Skeletal muscle satellite cell (primary cell): ENCODE measurements around the gene SPINT4. TPM values are rescaled to one million over a fixed set of nuclear protein-coding genes. Genes with fewer than 3 reads are reported as not detected.

ENCODE experiments used
- H3K27me3 ChIP-seq: 2 replicates; pipeline ENCODE4 v1.7.0; 2013; ENCODE audit warnings: low read length; ENCODE audit not compliant: control insufficient read depth, insufficient read depth
- H3K36me3 ChIP-seq: 2 replicates; pipeline ENCODE4 v1.7.0; 2013; ENCODE audit warnings: mild to moderate bottlenecking, control low read depth, low read length; ENCODE audit not compliant: insufficient read depth
- H3K4me1 ChIP-seq: 2 replicates; pipeline ENCODE4 v1.7.0; 2013; ENCODE audit warnings: low read length; ENCODE audit not compliant: control insufficient read depth, insufficient read depth
- H3K4me2 ChIP-seq: 2 replicates; pipeline ENCODE4 v1.7.0; 2013; ENCODE audit warnings: mild to moderate bottlenecking, low read length
- H3K4me3 ChIP-seq: 2 replicates; pipeline ENCODE4 v1.7.0; 2013; ENCODE audit warnings: low read length
- H3K9ac ChIP-seq: 2 replicates; pipeline ENCODE4 v1.7.0; 2013; ENCODE audit warnings: mild to moderate bottlenecking, low read depth, low read length, moderate library complexity
- H3K9me3 ChIP-seq: replicated peaks from 2 replicates; pipeline ENCODE4 v1.7.0; 2013; ENCODE audit warnings: mild to moderate bottlenecking, control low read depth, low read length
- small RNA-seq: library from RNA; depleted of rRNA; stranded (forward); fragments of <200 nt; gene quantifications from one replicate; pipeline ENCODE3, GENCODE V24; 2012

SPINT4 gene

GRCh38 chr20:45765980-45766379, 43.8 kb downstream of the SPINT4 start:
- H3K36me3 ChIP-seq: no peaks in the 10 kb centered on the region
- H3K4me2 ChIP-seq: no peak overlapping the region
- H3K9ac ChIP-seq: no peak overlapping the region
- peaks cover 21% of the 10 kb centered on the region for H3K27me3 ChIP-seq
- no peak overlapping the region for H3K4me3 ChIP-seq
- no peaks in the 10 kb centered on the region for H3K9me3 ChIP-seq
- H3K4me1 ChIP-seq: no peaks in the 10 kb centered on the region

- Histone ChIP-seq H3K4me2 (no peak overlapping the region), H3K4me3 (no peak overlapping the region), H3K4me1 (peaks cover 5% of the 10 kb centered on the region)
Observed at GRCh38 chr20:45768479-45768878, 46.3 kb downstream of the SPINT4 start.

GRCh38 chr20:45771182-45771759, 49.1 kb downstream of the SPINT4 start:
- Histone ChIP-seq H3K4me3 (no peak overlapping the region), H3K9me3 (no peaks in the 10 kb centered on the region), H3K4me2 (peak overlapping the region; percentile 39), H3K36me3 (no peaks in the 10 kb centered on the region), H3K4me1 (peaks cover 5% of the 10 kb centered on the region), H3K9ac (no peak overlapping the region), H3K27me3 (peaks cover 10% of the 10 kb centered on the region)

More at GRCh38 chr20:45768479-45768878, 46.3 kb downstream of the SPINT4 start:
- H3K36me3 ChIP-seq: no peaks in the 10 kb centered on the region
- peaks cover 18% of the 10 kb centered on the region for H3K27me3 ChIP-seq
- H3K9ac ChIP-seq: no peak overlapping the region
- no peaks in the 10 kb centered on the region for H3K9me3 ChIP-seq

DNA sequence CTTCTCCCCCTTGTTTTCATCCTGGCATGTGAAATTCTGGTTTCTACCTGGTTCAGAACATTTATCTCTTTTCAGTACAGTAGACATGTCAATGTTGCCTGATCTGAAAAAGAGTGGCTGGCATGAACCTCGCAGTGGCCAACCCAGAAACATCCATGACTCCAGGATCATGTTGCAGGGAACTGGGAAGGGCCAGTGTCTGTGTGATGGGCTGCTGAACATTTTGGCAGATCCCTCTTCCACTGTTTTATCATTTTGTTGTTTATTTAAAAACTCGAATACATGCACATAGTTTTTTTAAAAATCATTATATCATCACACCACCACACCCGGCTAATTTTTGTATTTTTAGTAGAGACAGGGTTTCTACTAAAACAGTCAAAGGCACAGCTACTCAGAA, 50.5 kb downstream of the SPINT4 start:
- Histone ChIP-seq H3K4me2 (no peak overlapping the region), H3K4me1 (peaks cover 5% of the 10 kb centered on the region), H3K9ac (no peak overlapping the region), H3K27me3 (peaks cover 4% of the 10 kb centered on the region), H3K9me3 (no peaks in the 10 kb centered on the region), H3K36me3 (no peaks in the 10 kb centered on the region), H3K4me3 (no peak overlapping the region)

- H3K27me3 ChIP-seq: peaks cover 4% of the 10 kb centered on the region
- no peak overlapping the region for H3K9ac ChIP-seq
- H3K9me3 ChIP-seq: no peaks in the 10 kb centered on the region
- no peaks in the 10 kb centered on the region for H3K36me3 ChIP-seq
- H3K4me1 ChIP-seq: peaks cover 25% of the 10 kb centered on the region
- no peak overlapping the region for H3K4me3 ChIP-seq
- H3K4me2 ChIP-seq: no peak overlapping the region
Observed at GRCh38 chr20:45774945-45775344, 52.8 kb downstream of the SPINT4 start.

DNA sequence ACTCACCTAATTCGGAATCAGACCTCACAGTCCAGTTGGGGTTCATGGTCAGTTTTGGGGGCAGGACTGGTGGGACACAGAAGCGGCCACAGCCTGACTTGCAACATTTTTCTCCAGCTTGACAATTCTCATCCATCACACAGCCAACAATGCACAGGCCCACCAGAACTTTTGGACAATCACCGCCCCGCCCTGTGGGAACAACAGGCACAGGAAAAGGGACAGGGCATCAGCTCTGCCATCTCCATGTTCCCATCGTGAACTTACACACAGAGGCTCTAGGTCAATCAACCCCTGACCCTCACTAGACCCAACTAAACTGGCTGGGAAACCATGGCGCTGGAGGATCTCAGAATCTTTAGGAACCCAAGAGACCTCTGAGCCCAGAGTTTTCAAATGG, 53.3 kb downstream of the SPINT4 start:
- Histone ChIP-seq H3K4me1 (peaks cover 29% of the 10 kb centered on the region), H3K4me3 (no peak overlapping the region), H3K36me3 (no peaks in the 10 kb centered on the region), H3K9me3 (no peaks in the 10 kb centered on the region), H3K9ac (no peak overlapping the region), H3K27me3 (peaks cover 4% of the 10 kb centered on the region), H3K4me2 (no peak overlapping the region)

Small RNA genes lying within 50 kb of the gene (small RNA-seq; reads per million reads assigned to genes)
- gene MIR3617: not detected
- not detected for gene SPINT5P
